Gastrocnemius medialis (tissue), 4 donors: ENCODE results near the gene ITGB3.

Experiments
- POLR2A ChIP-seq, 2 donors: fragments of 450-650 bp; IDR thresholded peaks; one replicate each; pipeline ENCODE4 v1.6.1; 2017; ENCODE audit warnings: antibody characterized with exemption in 2 of 2, mild to moderate bottlenecking in 2 of 2, moderate library complexity in 2 of 2
- TF ChIP-seq, protein P1 (sequence below), 5 experiments: fragments of 450-650 bp in 3 of 5; fragments of 200-600 bp in 2 of 5; sonication (generic) in 2 of 5; IDR thresholded peaks in 4 of 5; conservative IDR thresholded peaks in 1 of 5; 1 replicate in 4 of 5; 2 replicates in 1 of 5; pipeline ENCODE4 v1.5.1; 2016 to 2019; ENCODE audit warnings: antibody characterized with exemption in 5 of 5, mild to moderate bottlenecking in 3 of 5, moderate library complexity in 3 of 5

DNA sequence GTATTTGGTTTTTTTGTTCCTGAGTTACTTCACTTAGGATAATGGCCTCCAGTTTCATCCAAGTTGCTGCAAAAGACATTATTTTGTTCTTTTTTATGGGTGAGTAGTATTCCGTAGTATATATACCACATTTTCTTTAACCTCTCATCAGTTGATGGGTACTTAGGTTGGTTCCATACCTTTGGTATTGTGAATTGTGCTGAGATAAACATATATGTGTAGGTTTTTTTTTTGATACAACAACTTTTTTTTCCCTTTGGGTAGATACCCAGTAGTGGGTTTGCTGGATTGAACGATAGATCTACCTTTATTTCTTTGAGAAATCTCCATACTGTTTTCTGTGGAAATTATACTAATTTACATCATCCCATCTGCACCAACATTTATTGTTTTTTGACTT is 76.9 kb downstream of the ITGB3 start:
- TF ChIP-seq, protein P1, sequence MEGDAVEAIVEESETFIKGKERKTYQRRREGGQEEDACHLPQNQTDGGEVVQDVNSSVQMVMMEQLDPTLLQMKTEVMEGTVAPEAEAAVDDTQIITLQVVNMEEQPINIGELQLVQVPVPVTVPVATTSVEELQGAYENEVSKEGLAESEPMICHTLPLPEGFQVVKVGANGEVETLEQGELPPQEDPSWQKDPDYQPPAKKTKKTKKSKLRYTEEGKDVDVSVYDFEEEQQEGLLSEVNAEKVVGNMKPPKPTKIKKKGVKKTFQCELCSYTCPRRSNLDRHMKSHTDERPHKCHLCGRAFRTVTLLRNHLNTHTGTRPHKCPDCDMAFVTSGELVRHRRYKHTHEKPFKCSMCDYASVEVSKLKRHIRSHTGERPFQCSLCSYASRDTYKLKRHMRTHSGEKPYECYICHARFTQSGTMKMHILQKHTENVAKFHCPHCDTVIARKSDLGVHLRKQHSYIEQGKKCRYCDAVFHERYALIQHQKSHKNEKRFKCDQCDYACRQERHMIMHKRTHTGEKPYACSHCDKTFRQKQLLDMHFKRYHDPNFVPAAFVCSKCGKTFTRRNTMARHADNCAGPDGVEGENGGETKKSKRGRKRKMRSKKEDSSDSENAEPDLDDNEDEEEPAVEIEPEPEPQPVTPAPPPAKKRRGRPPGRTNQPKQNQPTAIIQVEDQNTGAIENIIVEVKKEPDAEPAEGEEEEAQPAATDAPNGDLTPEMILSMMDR (IDR thresholded peaks at IDR 0.05 in 4 of 5, conservative IDR thresholded peaks at IDR 0.05 in 1 of 5): no peak
- TF ChIP-seq POLR2A (IDR thresholded peaks at IDR 0.05): no peak
